GM11168 (cell line): Measurements from ENCODE around the gene AFTPH.
"Not testable (repeated sequence)": the region's sequence is repeated elsewhere in the genome, so short reads cannot be mapped to it uniquely, and the experiment has no call there.

Experiments used
- in situ Hi-C: fragments of 300-500 bp; cut with MboI; formaldehyde crosslinking; loops from one replicate; pipeline ENCODE4 v1.12.0; 2022; ENCODE audit warnings: low sequenced_read_pairs; ENCODE audit not compliant: unreplicated experiment

AFTPH gene

GRCh38 chr2:64493788-64494187 lies 30.3 kb upstream of the AFTPH start:
- in situ Hi-C loops, result no loop called here

- in situ Hi-C loops, result no loop called here
Measured at GRCh38 chr2:64498438-64498837, 25.7 kb upstream of the AFTPH start.

- in situ Hi-C loops, result no loop called here
Measured at GRCh38 chr2:64500549-64500948, 23.6 kb upstream of the AFTPH start.

- in situ Hi-C loops, result no loop called here
Measured at GRCh38 chr2:64501946-64502345, 22.2 kb upstream of the AFTPH start.

GRCh38 chr2:64502860-64503259 lies 21.3 kb upstream of the AFTPH start:
- in situ Hi-C loops, result no loop called here

- in situ Hi-C loops, result no loop called here
Measured at GRCh38 chr2:64504774-64505720, 19.1 kb upstream of the AFTPH start.

- in situ Hi-C loops, result no loop called here
Measured at GRCh38 chr2:64506686-64507085, 17.4 kb upstream of the AFTPH start.

- in situ Hi-C loops, result no loop called here
Measured at GRCh38 chr2:64514008-64514407, 10.1 kb upstream of the AFTPH start.

- in situ Hi-C loops, result loop anchor here (5.0 kb wide), 1 partner anchor 47 kb away; no protein-coding TSS in a partner anchor
Measured at GRCh38 chr2:64515086-64515485, 9.0 kb upstream of the AFTPH start.

GRCh38 chr2:64516651-64517510 lies 7.2 kb upstream of the AFTPH start:
- in situ Hi-C loops, result loop anchor here (5.0 kb wide), 1 partner anchor 45 kb away; no protein-coding TSS in a partner anchor

- in situ Hi-C loops, result loop anchor here (5.0 kb wide), 1 partner anchor 45 kb away; no protein-coding TSS in a partner anchor
Measured at GRCh38 chr2:64517511-64517884, 6.6 kb upstream of the AFTPH start.

GRCh38 chr2:64522843-64523428 lies 1.2 kb upstream of the AFTPH start:
- in situ Hi-C loops, result no loop called here

- in situ Hi-C loops, result no loop called here
Measured at GRCh38 chr2:64524604-64525316, 632 bp downstream of the AFTPH start.

- in situ Hi-C loops, result no loop called here
Measured at GRCh38 chr2:64525317-64525613, 1.1 kb downstream of the AFTPH start.

- in situ Hi-C loops, result no loop called here
Measured at GRCh38 chr2:64526034-64526433, 1.9 kb downstream of the AFTPH start.

GRCh38 chr2:64530946-64531345 lies 6.8 kb downstream of the AFTPH start:
- in situ Hi-C loops, result not testable (repeated sequence)

- in situ Hi-C loops, result no loop called here
Measured at GRCh38 chr2:64532030-64532429, 7.9 kb downstream of the AFTPH start.

- in situ Hi-C loops, result no loop called here
Measured at GRCh38 chr2:64533882-64534281, 9.8 kb downstream of the AFTPH start.

- in situ Hi-C loops, result no loop called here
Measured at GRCh38 chr2:64534363-64534762, 10.2 kb downstream of the AFTPH start.

GRCh38 chr2:64535024-64535423 lies 10.9 kb downstream of the AFTPH start:
- in situ Hi-C loops, result no loop called here
